NCI-H510A treated with DMSO at 0.1 percent for 48 hours (cell line): ENCODE measurements around the gene GRB14.
"Not testable (repeated sequence)": the region's sequence is repeated elsewhere in the genome, so short reads cannot be mapped to it uniquely, and the experiment has no call there.

Experiments
- DNase-seq: peaks from one replicate; lab custom pipeline; 2025; lab: John Stamatoyannopoulos, UW

Gene GRB14

GRCh38 chr2:164558450-164558849 is 62.8 kb downstream of the GRB14 start:
- no peak for DNase-seq

GRCh38 chr2:164554487-164554886 is 66.8 kb downstream of the GRB14 start:
- no peak for DNase-seq

- no peak for DNase-seq
These were observed 69.8 kb downstream of the GRB14 start for GRCh38 chr2:164551519-164551918.

GRCh38 chr2:164549705-164550104 is 71.6 kb downstream of the GRB14 start:
- DNase-seq: not testable (repeated sequence)

GRCh38 chr2:164545484-164545883 is 75.8 kb downstream of the GRB14 start:
- no peak for DNase-seq

- DNase-seq: peak; percentile 10
These were observed 78.7 kb downstream of the GRB14 start for GRCh38 chr2:164542581-164543021.

- DNase-seq: peak; percentile 13
These were observed 82.9 kb downstream of the GRB14 start for GRCh38 chr2:164538240-164538866.

- no peak for DNase-seq
These were observed 85.8 kb downstream of the GRB14 start for GRCh38 chr2:164535280-164536025.

- DNase-seq: no peak
These were observed 90.8 kb downstream of the GRB14 start for GRCh38 chr2:164530464-164530863.

- no peak for DNase-seq
These were observed 97.6 kb downstream of the GRB14 start for GRCh38 chr2:164523726-164524125.

GRCh38 chr2:164523009-164523408 is 98.3 kb downstream of the GRB14 start:
- DNase-seq: no peak

- DNase-seq: no peak
These were observed 98.7 kb downstream of the GRB14 start for GRCh38 chr2:164522561-164522981.

GRCh38 chr2:164515734-164516133 is 105.5 kb downstream of the GRB14 start:
- DNase-seq: no peak

GRCh38 chr2:164515030-164515429 is 106.3 kb downstream of the GRB14 start:
- DNase-seq: no peak

- DNase-seq: no peak
These were observed 106.8 kb downstream of the GRB14 start for GRCh38 chr2:164514491-164514890.

GRCh38 chr2:164512871-164513270 is 108.4 kb downstream of the GRB14 start:
- no peak for DNase-seq

- no peak for DNase-seq
These were observed 109.5 kb downstream of the GRB14 start for GRCh38 chr2:164511738-164512137.

GRCh38 chr2:164510895-164511294 is 110.4 kb downstream of the GRB14 start:
- no peak for DNase-seq

- DNase-seq: no peak
These were observed 112.0 kb downstream of the GRB14 start for GRCh38 chr2:164509137-164509877.

GRCh38 chr2:164504253-164504652 is 117.0 kb downstream of the GRB14 start:
- no peak for DNase-seq

- no peak for DNase-seq
These were observed 122.4 kb downstream of the GRB14 start for GRCh38 chr2:164498836-164499235.

GRCh38 chr2:164496881-164497280 is 124.4 kb downstream of the GRB14 start:
- DNase-seq: no peak

GRCh38 chr2:164496421-164496820 is 124.9 kb downstream of the GRB14 start:
- DNase-seq: no peak
